Endothelial cell of umbilical vein (primary cell): ENCODE results near the gene TMEM59. TPM values are rescaled to one million over a fixed set of nuclear protein-coding genes. Genes with fewer than 3 reads are reported as not detected.

Experiments used
- BruUV-seq: library from RNA; stranded (reverse); fragments of 400-500 nt; replicated peaks from 2 replicates; lab custom pipeline; 2021; lab: Mats Ljungman, UMichigan
- CTCF ChIA-PET: fragments of 300-600, 350-600 bp; sonication (Branson Sonifier 250); formaldehyde crosslinking; loops from one replicate; lab custom pipeline; 2021; ENCODE audit warnings: antibody characterized with exemption, inconsistent platforms; lab: Charles Lee
- POLR2A ChIA-PET: fragments of 300-600, 350-600 bp; sonication (Branson Sonifier 250); formaldehyde crosslinking; loops from one replicate; lab custom pipeline; 2021; ENCODE audit warnings: antibody characterized with exemption, inconsistent platforms; lab: Charles Lee
- DNase-seq: peaks from one replicate; pipeline ENCODE4 v3.0.0-alpha.2; 2011; ENCODE audit warnings: low read depth, low spot score
- FAIRE-seq: peaks from 2 replicates; lab custom pipeline; 2011; peaks lifted over from hg19 to GRCh38; lab: Jason Lieb, UNC
- H2AFZ ChIP-seq: 2 replicates; pipeline ENCODE4 v1.6.0; 2012; ENCODE audit warnings: low read depth, low read length, control low read depth, inconsistent platforms
- H3K27ac ChIP-seq: 2 replicates; pipeline ENCODE4 v1.5.1; 2011; ENCODE audit warnings: low read depth, mild to moderate bottlenecking, control low read depth, low read length, moderate library complexity; ENCODE audit not compliant: insufficient read depth
- H3K27me3 ChIP-seq, 2 experiments: 2 replicates each; pipeline versions ENCODE4 v1.6.0 to v1.6.1; 2011; ENCODE audit warnings: low read length in 2 of 2, mixed read lengths in 1 of 2; ENCODE audit not compliant: control insufficient read depth in 2 of 2, insufficient read depth in 2 of 2
- H3K36me3 ChIP-seq, 2 experiments: 2 replicates in 1 of 2; 3 replicates in 1 of 2; pipeline ENCODE4 v1.5.1; 2011; ENCODE audit warnings: low read length in 2 of 2, mild to moderate bottlenecking in 1 of 2, moderate library complexity in 1 of 2; ENCODE audit not compliant: control insufficient read depth in 2 of 2, insufficient read depth in 2 of 2; ENCODE audit errors: extremely low read depth in 1 of 2
- H3K4me1 ChIP-seq: 3 replicates; pipeline ENCODE4 v1.5.1; 2011; ENCODE audit warnings: mild to moderate bottlenecking, low read length; ENCODE audit not compliant: control insufficient read depth, insufficient read depth; ENCODE audit errors: extremely low read depth
- H3K4me2 ChIP-seq: 2 replicates; pipeline ENCODE4 v1.6.1; 2011; ENCODE audit warnings: low read length, control low read depth, mixed read lengths; ENCODE audit not compliant: insufficient read depth
- H3K4me3 ChIP-seq, 3 experiments: fragments of 200-600 bp in 1 of 3; sonication (generic), shearing (Covaris generic) in 1 of 3; replicated peaks in 1 of 3; 2 replicates each; pipeline ENCODE4 v1.5.1; 2011 to 2016; ENCODE audit warnings: control low read depth in 3 of 3, low read length in 3 of 3, mild to moderate bottlenecking in 2 of 3, inconsistent platforms in 1 of 3, low read depth in 1 of 3, moderate library complexity in 1 of 3; ENCODE audit not compliant: insufficient read depth in 1 of 3
- H3K79me2 ChIP-seq: 2 replicates; pipeline ENCODE4 v1.6.0; 2012; ENCODE audit warnings: low read length, inconsistent platforms; ENCODE audit not compliant: control insufficient read depth, insufficient read depth
- H3K9ac ChIP-seq: replicated peaks from 2 replicates; pipeline ENCODE3; 2011; ENCODE audit warnings: low read length, control low read depth; ENCODE audit not compliant: insufficient read depth; ENCODE audit errors: extremely low read depth
- H3K9me1 ChIP-seq: replicated peaks from 3 replicates; pipeline ENCODE4 v1.6.0; 2011; ENCODE audit warnings: mild to moderate bottlenecking, low read length; ENCODE audit not compliant: control insufficient read depth, insufficient read depth; ENCODE audit errors: extremely low read depth
- H3K9me3 ChIP-seq: replicated peaks from 2 replicates; pipeline ENCODE4 v1.5.1; 2012; ENCODE audit warnings: low read length, inconsistent platforms; ENCODE audit not compliant: control insufficient read depth, insufficient read depth
- H4K20me1 ChIP-seq: replicated peaks from 2 replicates; pipeline ENCODE3; 2011; ENCODE audit warnings: mild to moderate bottlenecking, low read length; ENCODE audit not compliant: control insufficient read depth, insufficient read depth; ENCODE audit errors: extremely low read depth
- EZH2 ChIP-seq: IDR thresholded peaks from 2 replicates; pipeline ENCODE4 v1.6.1; 2012; ENCODE audit warnings: borderline replicate concordance, low read depth, mild to moderate bottlenecking, moderate library complexity, low read length, inconsistent platforms; ENCODE audit not compliant: severe bottlenecking
- GATA2 ChIP-seq: IDR thresholded peaks from 2 replicates; pipeline ENCODE4 v1.7.0; 2011; ENCODE audit warnings: low read depth, mild to moderate bottlenecking, moderate library complexity, mixed read lengths, low read length; ENCODE audit not compliant: insufficient read length, insufficient read depth
- MYC ChIP-seq: IDR thresholded peaks from one replicate; pipeline ENCODE4 v1.6.1; 2011; ENCODE audit warnings: mild to moderate bottlenecking, low read depth, low read length
- POLR2A ChIP-seq: IDR thresholded peaks from 2 replicates; pipeline ENCODE4 v1.6.1; 2012; ENCODE audit warnings: low read depth, mild to moderate bottlenecking, control low read depth, low read length
- dilution Hi-C: fragments of 300-500 bp; cut with MboI; formaldehyde crosslinking; loops from one replicate; pipeline ENCODE4 v1.15.0; 2019; ENCODE audit warnings: low sequenced_read_pairs; ENCODE audit not compliant: extremely low pct_ligation_motif_present
- intact Hi-C: fragments of 100-400 bp; cut with micrococcal nuclease; formaldehyde crosslinking; loops from one replicate; pipeline ENCODE4 v1.10.0; 2022
- polyA plus RNA-seq, 4 experiments: library from polyadenylated mRNA; depleted of rRNA in 3 of 4; stranded (reverse) in 3 of 4; unstranded in 1 of 4; fragments of >200 nt; gene quantifications; 2 replicates each; pipeline versions ENCODE4 v1.2.1 to v1.2.3, GENCODE V29; 2011 to 2012; ENCODE audit warnings: missing spikeins in 1 of 4
- total RNA-seq: library from RNA; stranded (reverse); gene quantifications from 2 replicates; pipeline ENCODE4 v1.2.3, GENCODE V29; 2021
- TF ChIP-seq, protein P1 (sequence below): IDR thresholded peaks from 2 replicates; pipeline ENCODE4 v1.6.1; 2011; ENCODE audit not compliant: insufficient read depth, insufficient read length

The TMEM59 gene
- total and polyA plus RNA-seq, 2 donors (not counting 3 experiments of a cell fraction or from before 2014, with no cell fraction given): 196 to 281 TPM

DNA sequence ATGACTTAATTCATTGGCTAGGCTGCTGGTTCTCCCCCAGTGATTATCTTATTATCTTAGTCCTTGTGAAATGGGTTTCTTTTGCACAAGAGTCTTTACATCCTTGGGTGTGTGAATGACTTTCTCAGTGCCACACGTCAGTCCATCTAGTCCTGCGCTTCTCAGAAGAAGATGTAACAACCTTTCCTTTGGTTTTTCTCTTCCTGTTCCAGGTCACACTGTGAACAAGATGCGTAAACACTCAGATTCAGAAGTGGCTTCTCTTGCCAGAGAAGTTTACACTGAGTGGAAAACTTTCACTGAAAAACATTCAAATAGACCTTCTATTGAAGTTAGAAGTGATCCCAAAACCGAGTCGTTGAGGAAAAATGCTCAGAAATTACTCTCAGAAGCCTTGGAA lies 35.4 kb upstream of the TMEM59 start:
- no peaks in the 10 kb centered on the region for H3K9me3 ChIP-seq
- no peak overlapping the region for H3K27ac ChIP-seq
- no peaks in the 10 kb centered on the region for H3K36me3 ChIP-seq
- intact Hi-C loops: no loop called here
- no peak overlapping the region for H3K4me3 ChIP-seq
- ChIA-PET CTCF (interaction anchor here (2.2 kb wide), 1 partner anchor 10 kb away, joined by 6 read pairs; no protein-coding TSS in a partner anchor), POLR2A (no interaction called here)
- TF ChIP-seq, protein P1, sequence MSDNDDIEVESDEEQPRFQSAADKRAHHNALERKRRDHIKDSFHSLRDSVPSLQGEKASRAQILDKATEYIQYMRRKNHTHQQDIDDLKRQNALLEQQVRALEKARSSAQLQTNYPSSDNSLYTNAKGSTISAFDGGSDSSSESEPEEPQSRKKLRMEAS: no peak
- TF ChIP-seq EZH2 (no peak), POLR2A (no peak), MYC (no peak)
- no peak overlapping the region for H3K4me2 ChIP-seq
- FAIRE-seq (no peak), DNase-seq (no peak)
- no peaks in the 10 kb centered on the region for H3K79me2 ChIP-seq
- no peak overlapping the region for H3K9ac ChIP-seq
- H2AFZ ChIP-seq: no peak overlapping the region
- H3K4me1 ChIP-seq: no peaks in the 10 kb centered on the region
- no peaks in the 10 kb centered on the region for H3K9me1 ChIP-seq
- H4K20me1 ChIP-seq: no peaks in the 10 kb centered on the region
- no peaks in the 10 kb centered on the region for H3K27me3 ChIP-seq
- dilution Hi-C loops: no loop called here
- no TSS peak for BruUV-seq

DNA sequence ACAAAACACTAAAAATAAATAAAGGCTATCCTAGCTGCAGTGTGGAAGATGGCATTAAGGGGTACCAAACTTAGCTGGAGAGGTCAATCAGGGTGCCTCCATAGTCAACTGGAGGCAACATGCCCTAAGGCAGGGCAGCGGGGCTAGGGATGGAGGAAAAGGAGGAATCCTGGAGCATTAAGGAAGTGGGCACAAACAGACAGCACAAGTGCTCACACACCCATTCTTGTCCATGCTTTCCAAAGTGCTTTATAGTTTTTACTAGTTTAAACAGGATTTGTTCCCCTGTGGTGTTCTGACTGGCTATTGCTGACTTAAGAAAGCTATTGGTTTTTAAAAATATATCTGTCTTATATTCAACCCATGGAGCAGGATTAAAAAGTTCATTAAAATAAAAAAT lies 33.8 kb upstream of the TMEM59 start:
- Histone ChIP-seq H3K36me3 (peaks cover 0 to 2% of the 10 kb centered on the region in 2 experiments), H3K4me3 (no peak overlapping the region), H2AFZ (no peak overlapping the region), H3K79me2 (no peaks in the 10 kb centered on the region), H3K9me1 (no peaks in the 10 kb centered on the region), H3K9ac (no peak overlapping the region), H3K4me2 (no peak overlapping the region), H4K20me1 (no peaks in the 10 kb centered on the region), H3K27ac (no peak overlapping the region), H3K4me1 (no peaks in the 10 kb centered on the region), H3K9me3 (no peaks in the 10 kb centered on the region), H3K27me3 (no peaks in the 10 kb centered on the region)
- BruUV-seq: no TSS peak
- intact Hi-C loops (no loop called here), dilution Hi-C loops (no loop called here)
- CTCF ChIA-PET: interaction anchor here (1.4 to 2.2 kb wide), 2 partner anchors 8 to 16 kb away, joined by 3 to 6 read pairs; no protein-coding TSS in a partner anchor
- POLR2A ChIA-PET: no interaction called here
- DNase-seq: no peak
- no peak for FAIRE-seq
- no peak for TF ChIP-seq GATA2
